T-helper 17 cell (primary cell): Measurements from ENCODE around the gene TFB2M. TPM values are rescaled to one million over a fixed set of nuclear protein-coding genes. Genes with fewer than 3 reads are reported as not detected.
A peak's percentile ranks its signal among the peaks of the same experiment; 100 is the strongest.

ENCODE experiments used
- ATAC-seq: fragments of 150-1000 bp; cut with Tn5 transposase; 2 replicates; pipeline ENCODE4 v1.10.0; 2021; ENCODE audit warnings: mild to moderate bottlenecking, moderate library complexity
- DNase-seq, 3 donors: peaks; one replicate each; pipeline versions ENCODE4 v3.0.0 to v3.0.0-alpha.2; 2020 to 2021
- H3K9me3 ChIP-seq: one replicate; pipeline ENCODE4 v1.7.0; 2013; ENCODE audit warnings: low read length, mild to moderate bottlenecking; ENCODE audit not compliant: control insufficient read depth, poor library complexity, severe bottlenecking
- H3K27ac Mint-ChIP-seq: one replicate; pipeline ENCODE4 v1.8.0; 2022; ENCODE audit warnings: mild to moderate bottlenecking, moderate library complexity, mixed read lengths
- H3K27me3 Mint-ChIP-seq: one replicate; pipeline ENCODE4 v1.8.0; 2022; ENCODE audit warnings: mixed read lengths
- H3K36me3 Mint-ChIP-seq: one replicate; pipeline ENCODE4 v1.8.0; 2022; ENCODE audit warnings: low read depth, mixed read lengths
- H3K4me1 Mint-ChIP-seq: one replicate; pipeline ENCODE4 v1.8.0; 2022; ENCODE audit warnings: mild to moderate bottlenecking, mixed read lengths
- H3K4me3 Mint-ChIP-seq: one replicate; pipeline ENCODE4 v1.8.0; 2022; ENCODE audit warnings: mild to moderate bottlenecking, moderate library complexity, mixed read lengths
- total RNA-seq, 4 donors: library from RNA in 2 of 4; stranded (reverse) in 2 of 4; gene quantifications; one replicate each; pipeline ENCODE4 v1.2.3 and lab custom pipeline; 2022 to 2026

TFB2M gene
- total RNA-seq, 2 donors from 2014 or later = 6.7 to 10.2 TPM

DNA sequence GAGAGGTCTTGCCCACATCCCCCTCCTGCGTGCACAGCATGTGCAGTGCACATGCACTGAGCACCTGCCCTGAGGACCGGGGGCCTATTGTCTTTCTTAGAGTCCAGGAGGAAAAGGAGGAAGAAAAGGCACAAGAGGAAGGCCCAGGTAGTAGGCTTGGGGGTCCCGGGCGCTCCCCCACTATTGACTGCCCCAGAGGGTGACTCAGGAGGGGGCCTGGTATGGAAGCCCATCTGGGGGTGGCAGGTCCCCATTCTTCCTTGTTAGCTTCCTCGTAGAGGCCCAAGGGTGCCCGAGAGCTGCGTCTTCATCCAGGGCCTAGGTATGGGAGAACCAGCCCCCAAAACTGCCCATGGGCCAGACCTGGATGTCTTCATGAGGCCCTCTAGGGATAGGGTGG lies 54.9 kb downstream of the TFB2M start:
- Mint-ChIP-seq H3K27me3 (no peaks in the 10 kb centered on the region), H3K27ac (no peak overlapping the region)
- no peak for ATAC-seq

DNA sequence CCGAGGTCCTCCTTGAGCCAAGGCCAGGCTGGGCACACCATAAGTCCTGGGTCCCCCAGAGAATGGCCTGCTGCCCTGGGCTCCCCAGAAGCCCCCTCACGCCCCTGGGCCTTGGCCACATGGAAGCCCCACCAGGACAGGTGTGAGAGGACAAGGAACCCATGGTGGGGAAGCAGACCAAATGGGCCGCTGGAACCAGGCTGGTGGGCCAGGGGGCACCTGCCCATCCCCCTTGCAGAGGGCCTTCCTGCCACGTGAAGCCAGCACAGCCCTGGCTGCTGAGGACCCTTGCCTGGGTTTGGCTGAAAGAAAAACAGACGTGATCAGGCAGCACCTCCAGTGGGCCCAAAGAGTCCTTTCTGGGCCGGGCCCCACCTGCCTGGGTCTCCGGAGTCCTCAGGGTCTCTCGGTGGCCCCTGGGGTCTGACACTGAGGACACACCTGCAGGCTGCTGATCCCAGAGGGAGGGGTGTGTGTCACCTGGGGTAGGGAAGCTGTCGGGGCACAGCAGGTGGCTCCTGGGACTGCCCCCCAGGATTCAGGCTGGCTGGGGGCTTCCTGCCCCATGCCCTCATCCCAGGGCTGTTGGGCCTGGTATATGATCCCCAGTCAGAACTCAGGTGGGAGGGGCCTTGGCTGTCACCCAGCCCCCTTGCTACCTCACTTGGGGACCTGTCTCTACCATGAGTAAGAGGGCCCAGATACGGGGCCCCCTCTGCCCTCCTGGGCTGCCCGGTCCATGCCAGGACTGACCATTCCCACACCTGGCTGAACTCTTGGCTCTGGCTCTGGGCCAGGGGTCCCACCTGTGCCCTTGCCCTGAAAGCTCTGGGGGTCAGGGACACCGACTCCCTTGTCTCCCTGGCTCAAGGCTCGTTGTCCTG lies 55.7 kb downstream of the TFB2M start:
- ATAC-seq = no peak
- Mint-ChIP-seq H3K27me3 (no peaks in the 10 kb centered on the region), H3K36me3 (no peaks in the 10 kb centered on the region), H3K27ac (no peak overlapping the region), H3K4me1 (peaks cover 18% of the 10 kb centered on the region), H3K4me3 (no peak overlapping the region)
- H3K9me3 ChIP-seq = no peaks in the 10 kb centered on the region
- DNase-seq = no peak

More for the DNA sequence above, 54.9 kb downstream of the TFB2M start:
- no peaks in the 10 kb centered on the region for H3K36me3 Mint-ChIP-seq
- peaks cover 10% of the 10 kb centered on the region for H3K4me1 Mint-ChIP-seq
- no peak for DNase-seq
- H3K4me3 Mint-ChIP-seq = no peak overlapping the region
- no peaks in the 10 kb centered on the region for H3K9me3 ChIP-seq

DNA sequence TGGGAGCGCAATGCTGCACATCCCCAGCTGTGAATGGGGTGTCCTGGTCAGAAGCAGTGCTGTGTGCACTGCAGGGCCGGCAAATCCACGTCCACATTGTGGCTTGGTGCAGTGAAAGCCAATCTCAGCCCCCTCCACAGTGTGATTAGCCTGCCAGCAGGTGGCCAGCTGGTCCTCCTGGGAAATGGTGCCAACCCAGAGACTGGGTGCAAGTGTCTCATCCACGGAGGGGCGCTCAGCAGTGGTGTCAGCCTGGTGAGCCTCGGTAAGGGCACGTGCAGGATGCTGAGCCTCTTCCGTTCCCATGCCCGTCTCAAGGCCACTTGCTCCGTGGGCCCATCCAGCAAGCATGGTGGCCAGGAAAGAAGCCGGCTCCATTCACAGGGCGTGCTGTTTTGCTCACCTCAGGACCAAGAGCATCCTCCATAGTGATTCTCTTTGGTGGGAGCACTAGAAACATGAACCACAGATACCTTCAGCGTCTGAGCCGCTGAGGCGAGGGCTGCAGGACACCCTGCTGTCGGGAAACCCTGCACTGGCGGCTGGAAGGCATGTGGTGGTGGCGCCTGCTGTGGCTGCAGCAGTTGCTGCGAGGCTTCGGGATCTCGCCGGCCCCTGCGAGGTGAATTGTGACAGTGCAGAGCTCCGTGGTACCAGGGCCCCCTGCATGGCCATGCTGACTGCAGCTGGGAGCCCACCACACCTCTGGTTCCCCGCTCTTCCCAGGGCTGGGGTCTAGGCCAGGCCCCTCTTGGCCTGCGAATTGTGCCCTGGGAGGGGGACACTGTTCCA lies 57.0 kb downstream of the TFB2M start:
- no peak overlapping the region for H3K27ac Mint-ChIP-seq
- ATAC-seq = no peak
- H3K4me1 Mint-ChIP-seq = peaks cover 23% of the 10 kb centered on the region
- H3K4me3 Mint-ChIP-seq = no peak overlapping the region
- no peak for DNase-seq
- no peaks in the 10 kb centered on the region for H3K9me3 ChIP-seq
- no peaks in the 10 kb centered on the region for H3K36me3 Mint-ChIP-seq
- no peaks in the 10 kb centered on the region for H3K27me3 Mint-ChIP-seq

DNA sequence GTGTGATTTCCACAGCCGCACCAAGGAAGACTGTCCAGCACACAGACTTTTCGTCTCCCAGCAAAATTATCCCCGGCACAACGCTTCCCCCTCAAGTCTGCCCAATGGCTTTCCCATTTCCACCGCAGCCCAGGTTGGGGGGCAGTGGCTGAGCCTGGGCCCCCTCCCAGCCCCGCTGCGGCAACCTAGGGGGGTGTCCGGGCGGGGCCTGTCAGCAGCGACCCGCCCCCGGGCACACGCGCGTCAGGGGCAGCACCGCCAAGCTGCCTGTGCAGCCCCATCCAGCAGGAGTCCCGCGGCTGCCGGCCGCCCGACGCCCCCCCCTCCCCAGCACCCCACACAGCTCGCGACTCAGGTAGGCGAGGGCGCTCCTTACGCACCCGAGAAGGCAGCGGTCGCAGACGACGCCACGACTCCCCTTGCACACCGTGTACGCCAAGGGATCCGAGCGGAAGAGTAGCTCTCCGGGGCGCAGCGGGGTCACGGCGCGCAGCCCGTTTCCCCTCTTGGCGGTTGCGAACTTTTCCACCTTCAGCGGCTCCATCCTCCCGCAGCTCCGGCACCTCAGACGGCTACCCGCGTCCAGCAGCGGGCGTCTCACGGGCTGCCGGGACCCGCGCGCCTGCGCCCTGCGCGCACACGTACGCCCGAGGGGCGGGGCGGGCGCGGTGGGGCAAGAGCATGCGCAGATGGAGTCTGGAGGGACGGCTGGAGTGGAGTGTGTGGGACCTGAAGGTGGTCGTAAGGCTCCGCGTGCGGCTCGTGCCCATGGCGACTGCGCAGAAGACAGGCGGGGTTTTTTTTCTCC lies 59.2 kb downstream of the TFB2M start, which contains the start of gene SMYD3:
Gene SMYD3, minus strand, starts transcription at position 606 of the 808 bp plus-strand sequence.
- H3K27me3 Mint-ChIP-seq = no peaks in the 10 kb centered on the region
- H3K27ac Mint-ChIP-seq = peak within 1 kb of the TSS; percentile 91
- DNase-seq (peak; percentile 67 to 74 (median 71)), ATAC-seq (peak; percentile 92)
- no peaks in the 10 kb centered on the region for H3K9me3 ChIP-seq
- H3K4me3 Mint-ChIP-seq = peak within 1 kb of the TSS; percentile 94
- H3K4me1 Mint-ChIP-seq = peaks cover 31% of the 10 kb centered on the region
- no peaks in the 10 kb centered on the region for H3K36me3 Mint-ChIP-seq

DNA sequence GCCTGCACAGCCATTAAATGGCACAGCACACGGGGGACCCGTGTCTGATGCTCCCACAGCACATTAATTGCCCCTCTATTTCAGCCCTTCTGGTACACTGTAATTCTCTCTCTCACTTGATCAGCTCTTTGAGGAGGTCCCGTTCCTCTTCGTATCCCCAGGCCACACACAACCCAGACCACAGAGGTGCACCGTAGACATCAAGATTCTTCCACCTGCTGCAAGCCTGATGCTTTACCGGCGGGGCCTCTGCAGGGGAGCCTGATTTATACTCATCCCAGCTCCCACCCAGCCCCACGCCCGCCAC lies 59.7 kb downstream of the TFB2M start:
- H3K9me3 ChIP-seq = no peaks in the 10 kb centered on the region
- Mint-ChIP-seq H3K27me3 (no peaks in the 10 kb centered on the region), H3K4me1 (peaks cover 36% of the 10 kb centered on the region), H3K4me3 (peak overlapping the region; percentile 94), H3K27ac (peak overlapping the region; percentile 91), H3K36me3 (no peaks in the 10 kb centered on the region)
- DNase-seq (no peak), ATAC-seq (peak; percentile 16)

DNA sequence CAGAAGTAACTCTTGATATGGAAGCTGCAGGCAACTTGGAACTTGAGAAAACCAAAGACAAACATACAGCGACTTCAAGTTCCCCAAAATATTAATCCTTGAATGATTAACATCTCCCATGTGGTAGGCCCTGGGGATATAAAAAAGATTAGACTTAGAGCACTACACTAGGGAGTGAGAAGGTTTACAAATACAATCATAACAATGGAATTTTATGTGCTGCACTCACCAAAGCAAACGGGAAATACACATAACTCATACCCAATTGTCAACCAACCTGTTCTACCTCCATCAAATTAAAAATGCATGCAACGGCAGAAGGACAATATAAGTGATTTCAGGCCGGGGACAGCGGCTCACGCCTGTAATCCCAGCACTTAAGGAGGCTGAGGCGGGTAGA lies 62.7 kb downstream of the TFB2M start:
- H3K4me1 Mint-ChIP-seq = peaks cover 37% of the 10 kb centered on the region
- ATAC-seq (no peak), DNase-seq (no peak)
- peak overlapping the region; percentile 70 for H3K27ac Mint-ChIP-seq
- no peak overlapping the region for H3K4me3 Mint-ChIP-seq
- H3K36me3 Mint-ChIP-seq = no peaks in the 10 kb centered on the region
- H3K27me3 Mint-ChIP-seq = no peaks in the 10 kb centered on the region
- no peaks in the 10 kb centered on the region for H3K9me3 ChIP-seq

DNA sequence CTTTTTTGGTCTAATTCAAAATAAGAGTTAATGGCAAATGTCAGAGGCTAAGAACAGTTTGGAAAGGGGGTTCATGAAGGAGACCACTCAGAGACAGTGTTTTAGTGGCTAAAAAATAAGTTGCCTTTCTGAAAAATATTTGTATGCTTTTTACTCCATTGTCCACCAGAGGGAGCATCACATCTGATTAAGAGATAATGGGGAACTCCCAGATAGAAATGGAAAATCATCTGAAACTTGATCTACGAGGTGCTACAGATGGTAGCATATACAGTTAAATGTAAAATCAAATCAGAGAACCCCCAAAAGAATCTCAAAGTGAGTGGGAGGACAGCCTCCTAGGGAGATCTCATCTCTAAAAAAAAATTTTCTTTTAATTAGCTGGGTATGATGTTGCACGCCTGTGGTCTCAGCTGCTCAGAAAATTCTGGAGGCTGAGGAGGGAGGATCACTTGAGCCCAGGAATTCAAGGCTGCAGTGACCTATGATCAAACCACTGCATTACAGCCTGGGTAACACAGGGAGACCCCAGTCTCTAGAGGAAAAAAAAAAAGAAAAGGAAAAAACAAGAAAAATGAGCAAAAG lies 68.6 kb downstream of the TFB2M start:
- ATAC-seq = peak; percentile 77
- no peaks in the 10 kb centered on the region for H3K36me3 Mint-ChIP-seq
- H3K4me1 Mint-ChIP-seq = peaks cover 19% of the 10 kb centered on the region
- DNase-seq = no peak
- peak overlapping the region; percentile 92 for H3K27ac Mint-ChIP-seq
- no peaks in the 10 kb centered on the region for H3K27me3 Mint-ChIP-seq
- H3K9me3 ChIP-seq = no peaks in the 10 kb centered on the region
- no peak overlapping the region for H3K4me3 Mint-ChIP-seq

DNA sequence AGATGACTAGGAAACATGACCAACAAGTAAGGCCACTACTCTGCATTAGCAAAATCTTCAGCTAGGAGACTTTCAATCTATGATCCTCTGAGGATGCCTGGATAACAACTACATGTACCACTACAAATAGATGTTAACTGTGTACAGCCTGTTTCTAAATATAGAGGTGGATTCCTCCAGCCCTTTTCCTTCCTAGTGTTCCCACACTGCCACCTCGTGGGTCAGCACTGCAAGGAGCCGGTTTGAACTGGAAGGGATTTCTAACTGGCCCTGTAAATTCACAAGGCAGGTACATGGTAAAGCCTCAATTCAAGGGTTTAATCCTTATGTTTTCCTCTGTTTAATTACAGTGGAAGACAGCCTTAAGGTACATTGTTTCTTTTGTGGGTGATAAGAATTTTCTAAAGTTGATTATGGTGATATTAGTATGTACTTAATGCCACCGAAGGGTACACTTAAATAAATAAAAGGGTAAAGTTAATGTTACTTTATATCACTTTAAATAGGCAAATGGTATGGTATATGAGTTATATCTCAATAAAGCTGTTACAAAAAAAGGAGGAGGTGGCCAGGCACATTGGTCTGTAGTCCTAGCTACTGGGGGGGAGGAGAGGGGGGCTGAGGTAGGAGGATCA lies 73.3 kb downstream of the TFB2M start:
- no peak for DNase-seq
- Mint-ChIP-seq H3K36me3 (no peaks in the 10 kb centered on the region), H3K27me3 (no peaks in the 10 kb centered on the region), H3K4me3 (no peak overlapping the region), H3K4me1 (peaks cover 14% of the 10 kb centered on the region), H3K27ac (no peak overlapping the region)
- ATAC-seq = no peak
- H3K9me3 ChIP-seq = no peaks in the 10 kb centered on the region

DNA sequence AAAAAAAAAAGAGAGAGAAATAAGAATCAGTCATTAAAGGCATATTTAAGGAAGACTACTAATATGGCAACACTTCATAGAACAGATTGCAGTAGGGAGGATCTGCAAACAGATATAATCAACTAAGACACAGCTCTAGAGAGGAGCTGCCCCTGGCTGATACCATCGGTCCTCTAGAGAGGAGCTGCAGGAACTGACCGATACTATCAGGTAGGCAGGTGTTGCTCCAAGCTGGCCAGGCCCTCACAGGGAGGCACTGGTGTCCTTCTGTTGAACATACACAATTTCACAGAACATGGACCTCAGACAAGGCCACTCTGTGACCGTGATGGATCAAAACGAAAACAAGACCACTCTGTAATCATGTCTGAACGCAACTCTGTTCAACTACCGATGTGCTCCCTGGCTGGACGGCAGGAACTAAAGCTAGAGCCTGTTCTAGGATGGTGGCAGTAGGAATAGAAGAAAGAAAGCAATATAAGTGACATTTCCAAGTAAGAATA lies 74.5 kb downstream of the TFB2M start:
- no peaks in the 10 kb centered on the region for H3K9me3 ChIP-seq
- no peaks in the 10 kb centered on the region for H3K27me3 Mint-ChIP-seq
- ATAC-seq (no peak), DNase-seq (no peak)
- H3K27ac Mint-ChIP-seq = peak overlapping the region; percentile 77
- H3K4me3 Mint-ChIP-seq = no peak overlapping the region
- no peaks in the 10 kb centered on the region for H3K36me3 Mint-ChIP-seq
- H3K4me1 Mint-ChIP-seq = peaks cover 12% of the 10 kb centered on the region

Other genes with a start within 250 kb of the TFB2M start
- 10 to 100 TPM; 28.6 to 31.5 TPM for gene SMYD3, start 59.0 kb downstream of the TFB2M start, total RNA-seq
- gene CNST, start 195 bp upstream of the TFB2M start, total RNA-seq = 10 to 100 TPM; 70.8 to 94.0 TPM
- 1 to 10 TPM; 1.9 to 3.2 TPM for gene SCCPDH, start 158.1 kb upstream of the TFB2M start, total RNA-seq